HepG2 (cell line): ENCODE results near the gene NT5C. TPM values are rescaled to one million over a fixed set of nuclear protein-coding genes. Genes with fewer than 3 reads are reported as not detected.

Experiments
- FIP1L1 ChIP-seq: fragments of 200-400 bp; formaldehyde crosslinking; IDR thresholded peaks from 2 replicates; pipeline ENCODE4 v1.6.1; 2018; ENCODE audit warnings: low read depth, mild to moderate bottlenecking, low read length, moderate library complexity, borderline replicate concordance; ENCODE audit not compliant: insufficient read depth
- IKZF1 ChIP-seq: fragments of 450-650 bp; IDR thresholded peaks from 2 replicates; pipeline ENCODE4 v1.7.1; 2016
- JARID2 ChIP-seq: sonication (generic); formaldehyde crosslinking; IDR thresholded peaks from 2 replicates; pipeline ENCODE4 v1.8.1; 2023; ENCODE audit warnings: missing genetic modification reagents, inconsistent platforms; ENCODE audit not compliant: insufficient replicate concordance
- NCOA5 ChIP-seq: sonication (generic); formaldehyde crosslinking; IDR thresholded peaks from 2 replicates; pipeline ENCODE4 v1.4.0; 2020; ENCODE audit warnings: missing genetic modification reagents
- RFXANK ChIP-seq: IDR thresholded peaks from 2 replicates; pipeline ENCODE4 v1.6.1; 2016
- RNF2 ChIP-seq: fragments of 450-650 bp; conservative IDR thresholded peaks from 2 replicates; pipeline ENCODE4 v1.6.1; 2016; ENCODE audit warnings: low read depth
- SP5 ChIP-seq: IDR thresholded peaks from 2 replicates; pipeline ENCODE4 v1.6.1; 2016; ENCODE audit warnings: low read depth, borderline replicate concordance
- ZBTB21 ChIP-seq: sonication (generic); formaldehyde crosslinking; IDR thresholded peaks from 2 replicates; pipeline ENCODE4 v1.4.0; 2020; ENCODE audit warnings: missing genetic modification reagents
- ZNF12 ChIP-seq: sonication (generic); formaldehyde crosslinking; IDR thresholded peaks from 2 replicates; pipeline ENCODE4 v1.5.0; 2020; ENCODE audit warnings: missing genetic modification reagents
- ZNF3 ChIP-seq: IDR thresholded peaks from 2 replicates; pipeline ENCODE4 v1.7.0; 2017; ENCODE audit warnings: inconsistent platforms
- ZNF350 ChIP-seq: sonication (generic); formaldehyde crosslinking; IDR thresholded peaks from 2 replicates; pipeline ENCODE4 v1.4.0; 2020; ENCODE audit warnings: mild to moderate bottlenecking, low read depth, missing genetic modification reagents, borderline replicate concordance
- ZNF354B ChIP-seq: sonication (generic); formaldehyde crosslinking; IDR thresholded peaks from 2 replicates; pipeline ENCODE4 v1.8.0; 2022; ENCODE audit warnings: mild to moderate bottlenecking, missing genetic modification reagents
- polyA plus RNA-seq, 8 experiments: library from polyadenylated mRNA; depleted of rRNA in 3 of 8; stranded (reverse) in 7 of 8; unstranded in 1 of 8; fragments of >200 nt; fragmentation: Illumina TruSeq in 4 of 8; extraction: Trizol in 4 of 8; gene quantifications; 2 replicates each; pipeline versions ENCODE4 v1.2.1 to v1.2.3, GENCODE V29; 2011 to 2016; ENCODE audit warnings: low read depth in 4 of 8, missing spikeins in 1 of 8, mixed read lengths in 1 of 8; ENCODE audit not compliant: insufficient read depth in 1 of 8
- total RNA-seq, 5 experiments: library from RNA; depleted of rRNA; stranded (reverse); fragments of >200 nt; fragmentation: Illumina TruSeq; extraction: Trizol; gene quantifications; 2 replicates each; pipeline ENCODE4 v1.2.3, GENCODE V29; 2016; ENCODE audit warnings: low read depth in 1 of 5
- TF ChIP-seq, protein P1 (sequence below): sonication (generic); formaldehyde crosslinking; IDR thresholded peaks from 2 replicates; pipeline ENCODE4 v1.5.0; 2020; ENCODE audit warnings: mild to moderate bottlenecking, missing genetic modification reagents
- TF ChIP-seq, protein P2 (sequence below): sonication (generic); formaldehyde crosslinking; conservative IDR thresholded peaks from 2 replicates; pipeline ENCODE4 v1.8.0; 2022; ENCODE audit warnings: low read depth, missing genetic modification reagents
- TF ChIP-seq, protein P3 (sequence below): sonication (generic); formaldehyde crosslinking; IDR thresholded peaks from 2 replicates; pipeline ENCODE4 v1.9.0; 2022; ENCODE audit warnings: low read depth, missing genetic modification reagents
- TF ChIP-seq, protein P4 (sequence below): sonication (generic); formaldehyde crosslinking; IDR thresholded peaks from 2 replicates; pipeline ENCODE4 v1.5.1; 2020; ENCODE audit warnings: mild to moderate bottlenecking, missing genetic modification reagents, moderate library complexity
- TF ChIP-seq, protein P5 (sequence below): fragments of 450-650 bp; IDR thresholded peaks from 2 replicates; pipeline ENCODE4 v1.6.1; 2017
- TF ChIP-seq, protein P6 (sequence below): sonication (generic); formaldehyde crosslinking; IDR thresholded peaks from 2 replicates; pipeline ENCODE4 v1.5.0; 2020; ENCODE audit warnings: missing genetic modification reagents, mild to moderate bottlenecking, borderline replicate concordance

The NT5C gene
- total and polyA plus RNA-seq, 2 of the 13 experiments (the other 11 are each of a cell fraction or from before 2014, with no cell fraction given): 42.8 to 48.6 TPM

DNA sequence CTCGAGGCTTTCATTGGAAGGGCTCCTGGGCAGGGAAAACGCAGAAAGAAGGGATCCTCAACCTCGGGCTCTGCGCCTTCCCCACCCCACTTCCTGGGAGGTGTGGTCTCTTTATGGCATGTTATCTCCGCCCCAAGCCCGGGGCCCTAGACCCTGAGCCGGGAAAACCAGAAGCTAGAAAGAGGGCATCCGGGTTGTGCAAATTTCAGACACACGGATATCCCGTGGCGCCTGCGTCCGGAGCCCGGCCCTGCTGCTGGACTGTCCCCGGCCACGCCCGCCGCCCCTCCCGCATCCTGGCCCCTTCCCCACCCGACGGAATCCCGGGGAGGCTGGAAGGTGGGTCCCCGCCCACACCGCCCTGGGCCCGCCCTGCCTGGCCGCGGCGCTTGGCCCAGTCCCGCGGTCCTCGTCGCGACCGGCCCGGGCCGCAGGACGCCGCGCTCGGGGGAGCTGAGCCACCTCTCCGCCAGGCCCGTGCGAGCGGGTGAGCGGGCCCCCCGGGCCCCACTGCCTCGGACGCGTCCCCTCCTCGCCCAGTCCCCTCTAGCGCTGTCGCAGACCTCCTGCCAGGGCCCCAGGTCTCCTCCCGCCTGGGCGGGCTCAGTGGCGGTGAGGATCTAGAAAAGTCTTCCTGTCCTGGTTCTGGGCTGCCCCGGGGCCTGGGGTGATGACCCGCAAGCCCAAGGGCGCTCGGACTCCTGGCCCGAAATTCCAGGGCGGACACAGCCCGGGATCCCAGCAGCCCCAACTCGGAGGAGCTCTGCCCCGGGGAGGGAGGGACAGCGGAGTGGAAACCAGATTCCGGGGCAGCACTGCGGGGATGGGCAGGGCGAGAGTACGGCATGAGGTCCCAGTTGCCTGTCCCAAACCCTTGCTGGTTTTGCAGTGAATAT lies 43.7 kb downstream of the NT5C start, which contains the start of gene SLC16A5 (continued):
- TF ChIP-seq, protein P1, sequence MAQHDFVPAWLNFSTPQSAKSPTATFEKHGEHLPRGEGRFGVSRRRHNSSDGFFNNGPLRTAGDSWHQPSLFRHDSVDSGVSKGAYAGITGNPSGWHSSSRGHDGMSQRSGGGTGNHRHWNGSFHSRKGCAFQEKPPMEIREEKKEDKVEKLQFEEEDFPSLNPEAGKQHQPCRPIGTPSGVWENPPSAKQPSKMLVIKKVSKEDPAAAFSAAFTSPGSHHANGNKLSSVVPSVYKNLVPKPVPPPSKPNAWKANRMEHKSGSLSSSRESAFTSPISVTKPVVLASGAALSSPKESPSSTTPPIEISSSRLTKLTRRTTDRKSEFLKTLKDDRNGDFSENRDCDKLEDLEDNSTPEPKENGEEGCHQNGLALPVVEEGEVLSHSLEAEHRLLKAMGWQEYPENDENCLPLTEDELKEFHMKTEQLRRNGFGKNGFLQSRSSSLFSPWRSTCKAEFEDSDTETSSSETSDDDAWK (CRISPR knock-in tag): no peak
- no peak for TF ChIP-seq ZNF3 (CRISPR knock-in tag)
- TF ChIP-seq ZNF354B (CRISPR knock-in tag): no peak
- TF ChIP-seq, protein P2, sequence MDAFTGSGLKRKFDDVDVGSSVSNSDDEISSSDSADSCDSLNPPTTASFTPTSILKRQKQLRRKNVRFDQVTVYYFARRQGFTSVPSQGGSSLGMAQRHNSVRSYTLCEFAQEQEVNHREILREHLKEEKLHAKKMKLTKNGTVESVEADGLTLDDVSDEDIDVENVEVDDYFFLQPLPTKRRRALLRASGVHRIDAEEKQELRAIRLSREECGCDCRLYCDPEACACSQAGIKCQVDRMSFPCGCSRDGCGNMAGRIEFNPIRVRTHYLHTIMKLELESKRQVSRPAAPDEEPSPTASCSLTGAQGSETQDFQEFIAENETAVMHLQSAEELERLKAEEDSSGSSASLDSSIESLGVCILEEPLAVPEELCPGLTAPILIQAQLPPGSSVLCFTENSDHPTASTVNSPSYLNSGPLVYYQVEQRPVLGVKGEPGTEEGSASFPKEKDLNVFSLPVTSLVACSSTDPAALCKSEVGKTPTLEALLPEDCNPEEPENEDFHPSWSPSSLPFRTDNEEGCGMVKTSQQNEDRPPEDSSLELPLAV (CRISPR knock-in tag): no peak
- TF ChIP-seq, protein P3, sequence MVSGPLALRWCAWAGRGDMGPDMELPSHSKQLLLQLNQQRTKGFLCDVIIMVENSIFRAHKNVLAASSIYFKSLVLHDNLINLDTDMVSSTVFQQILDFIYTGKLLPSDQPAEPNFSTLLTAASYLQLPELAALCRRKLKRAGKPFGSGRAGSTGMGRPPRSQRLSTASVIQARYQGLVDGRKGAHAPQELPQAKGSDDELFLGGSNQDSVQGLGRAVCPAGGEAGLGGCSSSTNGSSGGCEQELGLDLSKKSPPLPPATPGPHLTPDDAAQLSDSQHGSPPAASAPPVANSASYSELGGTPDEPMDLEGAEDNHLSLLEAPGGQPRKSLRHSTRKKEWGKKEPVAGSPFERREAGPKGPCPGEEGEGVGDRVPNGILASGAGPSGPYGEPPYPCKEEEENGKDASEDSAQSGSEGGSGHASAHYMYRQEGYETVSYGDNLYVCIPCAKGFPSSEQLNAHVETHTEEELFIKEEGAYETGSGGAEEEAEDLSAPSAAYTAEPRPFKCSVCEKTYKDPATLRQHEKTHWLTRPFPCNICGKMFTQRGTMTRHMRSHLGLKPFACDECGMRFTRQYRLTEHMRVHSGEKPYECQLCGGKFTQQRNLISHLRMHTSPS (CRISPR knock-in tag): no peak; the same call in 1 of the 2 replicates
- TF ChIP-seq FIP1L1: no peak
- no peak for TF ChIP-seq IKZF1
- no peak for TF ChIP-seq NCOA5 (CRISPR knock-in tag)
- TF ChIP-seq ZNF350 (CRISPR knock-in tag): no peak
- no peak; the same call in none of the 2 replicates for TF ChIP-seq SP5 (CRISPR knock-in tag)
- TF ChIP-seq ZNF12 (CRISPR knock-in tag): no peak
- no peak for TF ChIP-seq RNF2
- TF ChIP-seq, protein P4, sequence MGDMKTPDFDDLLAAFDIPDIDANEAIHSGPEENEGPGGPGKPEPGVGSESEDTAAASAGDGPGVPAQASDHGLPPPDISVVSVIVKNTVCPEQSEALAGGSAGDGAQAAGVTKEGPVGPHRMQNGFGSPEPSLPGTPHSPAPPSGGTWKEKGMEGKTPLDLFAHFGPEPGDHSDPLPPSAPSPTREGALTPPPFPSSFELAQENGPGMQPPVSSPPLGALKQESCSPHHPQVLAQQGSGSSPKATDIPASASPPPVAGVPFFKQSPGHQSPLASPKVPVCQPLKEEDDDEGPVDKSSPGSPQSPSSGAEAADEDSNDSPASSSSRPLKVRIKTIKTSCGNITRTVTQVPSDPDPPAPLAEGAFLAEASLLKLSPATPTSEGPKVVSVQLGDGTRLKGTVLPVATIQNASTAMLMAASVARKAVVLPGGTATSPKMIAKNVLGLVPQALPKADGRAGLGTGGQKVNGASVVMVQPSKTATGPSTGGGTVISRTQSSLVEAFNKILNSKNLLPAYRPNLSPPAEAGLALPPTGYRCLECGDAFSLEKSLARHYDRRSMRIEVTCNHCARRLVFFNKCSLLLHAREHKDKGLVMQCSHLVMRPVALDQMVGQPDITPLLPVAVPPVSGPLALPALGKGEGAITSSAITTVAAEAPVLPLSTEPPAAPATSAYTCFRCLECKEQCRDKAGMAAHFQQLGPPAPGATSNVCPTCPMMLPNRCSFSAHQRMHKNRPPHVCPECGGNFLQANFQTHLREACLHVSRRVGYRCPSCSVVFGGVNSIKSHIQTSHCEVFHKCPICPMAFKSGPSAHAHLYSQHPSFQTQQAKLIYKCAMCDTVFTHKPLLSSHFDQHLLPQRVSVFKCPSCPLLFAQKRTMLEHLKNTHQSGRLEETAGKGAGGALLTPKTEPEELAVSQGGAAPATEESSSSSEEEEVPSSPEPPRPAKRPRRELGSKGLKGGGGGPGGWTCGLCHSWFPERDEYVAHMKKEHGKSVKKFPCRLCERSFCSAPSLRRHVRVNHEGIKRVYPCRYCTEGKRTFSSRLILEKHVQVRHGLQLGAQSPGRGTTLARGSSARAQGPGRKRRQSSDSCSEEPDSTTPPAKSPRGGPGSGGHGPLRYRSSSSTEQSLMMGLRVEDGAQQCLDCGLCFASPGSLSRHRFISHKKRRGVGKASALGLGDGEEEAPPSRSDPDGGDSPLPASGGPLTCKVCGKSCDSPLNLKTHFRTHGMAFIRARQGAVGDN (CRISPR knock-in tag): peak; percentile 72
- no peak for TF ChIP-seq RFXANK (CRISPR knock-in tag)
- TF ChIP-seq ZBTB21: no peak
- TF ChIP-seq JARID2 (CRISPR knock-in tag): no peak
- TF ChIP-seq, protein P5, sequence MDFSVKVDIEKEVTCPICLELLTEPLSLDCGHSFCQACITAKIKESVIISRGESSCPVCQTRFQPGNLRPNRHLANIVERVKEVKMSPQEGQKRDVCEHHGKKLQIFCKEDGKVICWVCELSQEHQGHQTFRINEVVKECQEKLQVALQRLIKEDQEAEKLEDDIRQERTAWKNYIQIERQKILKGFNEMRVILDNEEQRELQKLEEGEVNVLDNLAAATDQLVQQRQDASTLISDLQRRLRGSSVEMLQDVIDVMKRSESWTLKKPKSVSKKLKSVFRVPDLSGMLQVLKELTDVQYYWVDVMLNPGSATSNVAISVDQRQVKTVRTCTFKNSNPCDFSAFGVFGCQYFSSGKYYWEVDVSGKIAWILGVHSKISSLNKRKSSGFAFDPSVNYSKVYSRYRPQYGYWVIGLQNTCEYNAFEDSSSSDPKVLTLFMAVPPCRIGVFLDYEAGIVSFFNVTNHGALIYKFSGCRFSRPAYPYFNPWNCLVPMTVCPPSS: no peak
- TF ChIP-seq, protein P6, sequence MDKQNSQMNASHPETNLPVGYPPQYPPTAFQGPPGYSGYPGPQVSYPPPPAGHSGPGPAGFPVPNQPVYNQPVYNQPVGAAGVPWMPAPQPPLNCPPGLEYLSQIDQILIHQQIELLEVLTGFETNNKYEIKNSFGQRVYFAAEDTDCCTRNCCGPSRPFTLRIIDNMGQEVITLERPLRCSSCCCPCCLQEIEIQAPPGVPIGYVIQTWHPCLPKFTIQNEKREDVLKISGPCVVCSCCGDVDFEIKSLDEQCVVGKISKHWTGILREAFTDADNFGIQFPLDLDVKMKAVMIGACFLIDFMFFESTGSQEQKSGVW: no peak
